Hematopoietic multipotent progenitor cell treated with erythropoietin and hydrocortisone succinate and interleukin-3 and kit ligand, for 4 days (in vitro differentiated cells): ENCODE data around the gene BFSP1.

ENCODE experiments used
- DNase-seq: peaks from one replicate; pipeline ENCODE4 v3.0.0-alpha.2; 2015

BFSP1 gene

GRCh38 chr20:17530716-17531664 lies at the start of gene BFSP1:
Gene BFSP1 (minus strand): TSS chr20:17531379. CDS start chr20:17531329, 50 bp downstream.
- peak; percentile 76 for DNase-seq

- no peak for DNase-seq
These were observed 49.7 kb upstream of the BFSP1 start for GRCh38 chr20:17580895-17581294.

- no peak for DNase-seq
These were observed 48.3 kb upstream of the BFSP1 start for GRCh38 chr20:17579369-17580039.

GRCh38 chr20:17576215-17576614 lies 45.0 kb upstream of the BFSP1 start:
- DNase-seq = no peak

- DNase-seq = no peak
These were observed 42.3 kb upstream of the BFSP1 start for GRCh38 chr20:17573463-17573862.

GRCh38 chr20:17572034-17572638 lies 41.0 kb upstream of the BFSP1 start:
- no peak for DNase-seq

GRCh38 chr20:17571153-17571527 lies 40.0 kb upstream of the BFSP1 start:
- peak; percentile 82 for DNase-seq

GRCh38 chr20:17570347-17571152 lies 39.4 kb upstream of the BFSP1 start:
- peak; percentile 79 for DNase-seq

GRCh38 chr20:17569616-17570346 lies 38.6 kb upstream of the BFSP1 start, which contains the start of gene DSTN:
Gene DSTN (plus strand): TSS chr20:17570075. CDS start chr20:17570209, 134 bp downstream.
- peak; percentile 94 for DNase-seq

- DNase-seq = peak; percentile 49
These were observed 37.9 kb upstream of the BFSP1 start for GRCh38 chr20:17568972-17569521.

GRCh38 chr20:17568045-17568788 lies 37.0 kb upstream of the BFSP1 start:
- no peak for DNase-seq

GRCh38 chr20:17566345-17566744 lies 35.2 kb upstream of the BFSP1 start:
- DNase-seq = no peak

- no peak for DNase-seq
These were observed 34.1 kb upstream of the BFSP1 start for GRCh38 chr20:17565169-17565845.

GRCh38 chr20:17562804-17563305 lies 31.7 kb upstream of the BFSP1 start:
- DNase-seq = peak; percentile 52

- no peak for DNase-seq
These were observed 29.3 kb upstream of the BFSP1 start for GRCh38 chr20:17560344-17561074.

GRCh38 chr20:17559338-17559737 lies 28.2 kb upstream of the BFSP1 start:
- no peak for DNase-seq

GRCh38 chr20:17558941-17559304 lies 27.7 kb upstream of the BFSP1 start:
- DNase-seq = no peak

- peak; percentile 61 for DNase-seq
These were observed 27.2 kb upstream of the BFSP1 start for GRCh38 chr20:17558154-17558940.

- no peak for DNase-seq
These were observed 26.5 kb upstream of the BFSP1 start for GRCh38 chr20:17557675-17558006.
